ENCODE results near the gene MISP3.

Gene MISP3

GRCh38 chr19:14102756-14103155 is 30.2 kb downstream of the MISP3 start:
- no peak for DNase-seq (ENCODE audit: low read depth)

- DNase-seq (ENCODE audit: low read depth): no peak
Observed at GRCh38 chr19:14103310-14103709, 30.7 kb downstream of the MISP3 start.

GRCh38 chr19:14105680-14106079 is 33.1 kb downstream of the MISP3 start:
- no peak for DNase-seq (ENCODE audit: low read depth)

GRCh38 chr19:14106840-14107239 is 34.3 kb downstream of the MISP3 start:
- DNase-seq (ENCODE audit: low read depth): no peak

GRCh38 chr19:14107581-14108461 is 35.2 kb downstream of the MISP3 start:
- DNase-seq (ENCODE audit: low read depth): no peak

- no peak for DNase-seq (ENCODE audit: low read depth)
Observed at GRCh38 chr19:14110650-14111049, 38.1 kb downstream of the MISP3 start.

- no peak for DNase-seq (ENCODE audit: low read depth)
Observed at GRCh38 chr19:14111486-14111885, 38.9 kb downstream of the MISP3 start.

GRCh38 chr19:14112051-14112808 is 39.6 kb downstream of the MISP3 start:
- no peak for DNase-seq (ENCODE audit: low read depth)

GRCh38 chr19:14112809-14113385 is 40.3 kb downstream of the MISP3 start:
- no peak for DNase-seq (ENCODE audit: low read depth)

GRCh38 chr19:14113762-14114414 is 41.3 kb downstream of the MISP3 start:
- no peak for DNase-seq (ENCODE audit: low read depth)

- no peak for DNase-seq (ENCODE audit: low read depth)
Observed at GRCh38 chr19:14114439-14114838, 41.9 kb downstream of the MISP3 start.

GRCh38 chr19:14114854-14115253 is 42.3 kb downstream of the MISP3 start:
- DNase-seq (ENCODE audit: low read depth): peak; percentile 10

GRCh38 chr19:14115756-14116155 is 43.2 kb downstream of the MISP3 start:
- DNase-seq (ENCODE audit: low read depth): no peak

- no peak for DNase-seq (ENCODE audit: low read depth)
Observed at GRCh38 chr19:14116525-14116917, 43.9 kb downstream of the MISP3 start.

GRCh38 chr19:14116918-14117578 is 44.5 kb downstream of the MISP3 start:
- DNase-seq (ENCODE audit: low read depth): peak; percentile 9

GRCh38 chr19:14117668-14118164 is 45.1 kb downstream of the MISP3 start, which contains the start of gene PRKACA:
TSS of gene PRKACA (minus strand) at chr19:14117762. CDS start at chr19:14117547, 215 bp downstream.
- DNase-seq (ENCODE audit: low read depth): peak; percentile 99

- DNase-seq (ENCODE audit: low read depth): peak; percentile 17
Observed at GRCh38 chr19:14118165-14119051, 45.8 kb downstream of the MISP3 start.

GRCh38 chr19:14119146-14119545 is 46.6 kb downstream of the MISP3 start:
- DNase-seq (ENCODE audit: low read depth): no peak

GRCh38 chr19:14119644-14120496 is 47.3 kb downstream of the MISP3 start:
- DNase-seq (ENCODE audit: low read depth): no peak

GRCh38 chr19:14120497-14120780 is 47.9 kb downstream of the MISP3 start:
- DNase-seq (ENCODE audit: low read depth): no peak
